GM18520 (cell line): Measurements from ENCODE around the gene CCL17.
"Not testable (repeated sequence)": the region's sequence is repeated elsewhere in the genome, so short reads cannot be mapped to it uniquely, and the experiment has no call there.

Experiments used
- ATAC-seq: cut with Tn5 transposase; IDR thresholded peaks from one replicate; pipeline ENCODE4 v1.9.1; 2021; ENCODE audit not compliant: unreplicated experiment

CCL17 gene

GRCh38 chr16:57403965-57404817 is at the start of gene CCL17:
Gene CCL17, plus strand, starts transcription at chr16:57404767. Its CDS starts 9,166 bp downstream, at chr16:57413933.
- ATAC-seq = no peak

GRCh38 chr16:57355898-57356414 is 48.6 kb upstream of the CCL17 start:
- no peak for ATAC-seq

- ATAC-seq = no peak
Measured at GRCh38 chr16:57356547-57356946, 48.0 kb upstream of the CCL17 start.

- no peak for ATAC-seq
Measured at GRCh38 chr16:57357330-57358085, 47.1 kb upstream of the CCL17 start.

- no peak for ATAC-seq
Measured at GRCh38 chr16:57358086-57358420, 46.5 kb upstream of the CCL17 start.

- peak; percentile 49 for ATAC-seq
Measured at GRCh38 chr16:57358527-57359095, 46.0 kb upstream of the CCL17 start, which contains the start of gene CCL22. Gene CCL22, plus strand, starts transcription at chr16:57358783. Its CDS starts 34 bp downstream, at chr16:57358817.

GRCh38 chr16:57360321-57360935 is 44.1 kb upstream of the CCL17 start:
- ATAC-seq = no peak

- no peak for ATAC-seq
Measured at GRCh38 chr16:57361404-57361803, 43.2 kb upstream of the CCL17 start.

GRCh38 chr16:57364143-57364542 is 40.4 kb upstream of the CCL17 start:
- no peak for ATAC-seq

- ATAC-seq = no peak
Measured at GRCh38 chr16:57366544-57367040, 38.0 kb upstream of the CCL17 start.

GRCh38 chr16:57367116-57367752 is 37.3 kb upstream of the CCL17 start:
- ATAC-seq = no peak

- no peak for ATAC-seq
Measured at GRCh38 chr16:57371494-57372371, 32.8 kb upstream of the CCL17 start.

GRCh38 chr16:57372372-57373116 is 32.0 kb upstream of the CCL17 start, which contains the start of gene CX3CL1:
Gene CX3CL1, plus strand, starts transcription at chr16:57372490. Its CDS starts 79 bp downstream, at chr16:57372569.
- no peak for ATAC-seq

- ATAC-seq = no peak
Measured at GRCh38 chr16:57373117-57373947, 31.2 kb upstream of the CCL17 start.

- ATAC-seq = no peak
Measured at GRCh38 chr16:57374067-57374534, 30.5 kb upstream of the CCL17 start.

GRCh38 chr16:57374925-57375465 is 29.6 kb upstream of the CCL17 start:
- ATAC-seq = not testable (repeated sequence)

- ATAC-seq = no peak
Measured at GRCh38 chr16:57376313-57376818, 28.2 kb upstream of the CCL17 start.
